Measurements from ENCODE around the gene TRIM34. TPM values are rescaled to one million over a fixed set of nuclear protein-coding genes. Genes with fewer than 3 reads are reported as not detected.
"Not testable (repeated sequence)": the region's sequence is repeated elsewhere in the genome, so short reads cannot be mapped to it uniquely, and the experiment has no call there.

Gene TRIM34
- total RNA-seq, 1 donor, result 12.7 TPM

- peak in 1 of 3 donors; percentile 26 for DNase-seq (ENCODE audit: low read depth in 2 of 3, low spot score in 2 of 3)
Observed at GRCh38 chr11:5683620-5684019, 58.8 kb downstream of the TRIM34 start.

GRCh38 chr11:5684036-5684645, 59.3 kb downstream of the TRIM34 start:
- DNase-seq (ENCODE audit: low read depth in 2 of 3, low spot score in 2 of 3), result peak in 1 of 3 donors; percentile 22

- DNase-seq (ENCODE audit: low read depth in 2 of 3, low spot score in 2 of 3), result peak; percentile 56 to 91 (median 91)
Observed at GRCh38 chr11:5684646-5685362, 60.0 kb downstream of the TRIM34 start, which contains the start of gene TRIM5. TRIM5 (minus strand) TSS chr11:5685074; CDS start chr11:5680177, 4,897 bp downstream.

GRCh38 chr11:5686426-5686825, 61.6 kb downstream of the TRIM34 start:
- DNase-seq (ENCODE audit: low read depth in 2 of 3, low spot score in 2 of 3), result no peak

GRCh38 chr11:5688482-5688881, 63.7 kb downstream of the TRIM34 start:
- DNase-seq (ENCODE audit: low read depth in 2 of 3, low spot score in 2 of 3), result no peak

GRCh38 chr11:5689551-5689983, 64.8 kb downstream of the TRIM34 start, which contains the start of gene TRIM22:
TRIM22 (plus strand) TSS chr11:5689790; CDS start chr11:5696233, 6,443 bp downstream.
- DNase-seq (ENCODE audit: low read depth in 2 of 3, low spot score in 2 of 3), result peak in 2 of 3 donors; percentile 62 to 79

- no peak for DNase-seq (ENCODE audit: low read depth in 2 of 3, low spot score in 2 of 3)
Observed at GRCh38 chr11:5690216-5690615, 65.4 kb downstream of the TRIM34 start.

GRCh38 chr11:5690736-5691135, 65.9 kb downstream of the TRIM34 start:
- DNase-seq (ENCODE audit: low read depth in 2 of 3, low spot score in 2 of 3), result no peak

GRCh38 chr11:5691238-5691963, 66.6 kb downstream of the TRIM34 start:
- DNase-seq (ENCODE audit: low read depth in 2 of 3, low spot score in 2 of 3), result not testable (repeated sequence)

GRCh38 chr11:5691964-5692361, 67.2 kb downstream of the TRIM34 start:
- DNase-seq (ENCODE audit: low read depth in 2 of 3, low spot score in 2 of 3), result peak in 1 of 3 donors; percentile 44

Other genes with a start within 250 kb of the TRIM34 start
- not detected for gene OR51M1, start 241.2 kb upstream of the TRIM34 start, total RNA-seq
- not detected for gene OR51Q1, start 202.9 kb upstream of the TRIM34 start, total RNA-seq
- 1.3 TPM for gene OR51I1, start 183.5 kb upstream of the TRIM34 start, total RNA-seq
- gene OR51I2, start 175.7 kb upstream of the TRIM34 start, total RNA-seq, result under 0.01 TPM
- not detected for gene OR52D1, start 136.3 kb upstream of the TRIM34 start, total RNA-seq
- 0.81 TPM for gene UBQLN3, start 115.0 kb upstream of the TRIM34 start, total RNA-seq
- gene UBQLNL, start 108.3 kb upstream of the TRIM34 start, total RNA-seq, result 0.81 TPM
- gene OR52H1, start 76.5 kb upstream of the TRIM34 start, total RNA-seq, result 4.3 TPM
- gene OR52B6, start 44.1 kb upstream of the TRIM34 start, total RNA-seq, result under 0.01 TPM
- gene TRIM6, start 28.4 kb upstream of the TRIM34 start, total RNA-seq, result 2.4 TPM
- gene TRIM5, start 60.1 kb downstream of the TRIM34 start, total RNA-seq, result 25.9 TPM
- gene TRIM22, start 64.8 kb downstream of the TRIM34 start, total RNA-seq, result 74.6 TPM
- 0.27 TPM for gene OR56B1, start 111.4 kb downstream of the TRIM34 start, total RNA-seq
- gene OR52N4, start 129.2 kb downstream of the TRIM34 start, total RNA-seq, result 1.3 TPM
- gene OR52N5, start 158.4 kb downstream of the TRIM34 start, total RNA-seq, result 0.81 TPM
- gene OR52N1, start 166.3 kb downstream of the TRIM34 start, total RNA-seq, result 0.54 TPM
- 1.1 TPM for gene OR52N2, start 183.9 kb downstream of the TRIM34 start, total RNA-seq
- not detected for gene OR52E6, start 216.9 kb downstream of the TRIM34 start, total RNA-seq
- not detected for gene OR52E8, start 232.7 kb downstream of the TRIM34 start, total RNA-seq

Data from hematopoietic multipotent progenitor cell (in vitro differentiated cells).